ENCODE measurements around the gene HELT.

DNA sequence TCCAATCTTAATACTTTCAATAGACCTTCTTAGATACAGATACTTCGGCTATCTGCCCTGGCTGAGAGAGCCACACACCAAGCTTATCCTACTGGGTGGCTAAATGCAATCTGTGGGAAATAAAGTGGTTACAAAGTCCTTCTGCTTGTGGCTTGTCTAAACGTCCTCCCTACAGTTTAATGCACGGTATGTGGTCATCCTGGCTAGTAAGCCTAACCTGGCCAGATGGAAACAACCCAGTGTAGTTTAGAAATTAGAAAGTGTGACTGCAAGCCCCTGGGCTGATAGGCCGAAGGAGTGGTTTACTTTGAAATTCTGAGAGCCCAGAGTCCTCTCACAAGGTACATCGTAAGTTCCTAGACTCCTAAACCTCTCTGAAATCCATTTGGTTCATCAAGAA is 47.9 kb downstream of the HELT start:
- TF ChIP-seq CTCF (IDR thresholded peaks at IDR 0.05; ENCODE audit: extremely low read depth in 1 of 2, insufficient read depth in 1 of 2, low read depth in 1 of 2, low read length in 2 of 2) (no peak), FOS (IDR thresholded peaks at IDR 0.05; ENCODE audit: borderline replicate concordance, insufficient read depth, low read length) (no peak), POLR2AphosphoS5 (IDR thresholded peaks at IDR 0.05; ENCODE audit: insufficient read depth, low read depth, low read length) (no peak), EZH2 (IDR thresholded peaks at IDR 0.05; ENCODE audit: borderline replicate concordance, low read depth, low read length, severe bottlenecking) (no peak), POLR2A (IDR thresholded peaks at IDR 0.05; ENCODE audit: low read depth, low read length) (no peak), JUN (IDR thresholded peaks at IDR 0.05; ENCODE audit: borderline replicate concordance, insufficient read depth, insufficient read length, low read depth) (no peak)
- TF ChIP-seq, protein P1, sequence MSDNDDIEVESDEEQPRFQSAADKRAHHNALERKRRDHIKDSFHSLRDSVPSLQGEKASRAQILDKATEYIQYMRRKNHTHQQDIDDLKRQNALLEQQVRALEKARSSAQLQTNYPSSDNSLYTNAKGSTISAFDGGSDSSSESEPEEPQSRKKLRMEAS (IDR thresholded peaks at IDR 0.05; ENCODE audit: insufficient read depth, insufficient read length), result no peak

Measured in endothelial cell of umbilical vein (primary cell).